Endometrial microvascular endothelial cells (primary cell): Measurements from ENCODE around the gene GAS2. TPM values are rescaled to one million over a fixed set of nuclear protein-coding genes. Genes with fewer than 3 reads are reported as not detected.

Experiments
- in situ Hi-C: cut with HindIII; loops from 2 replicates; pipeline ENCODE4 v1.10.0; 2017; ENCODE audit warnings: low sequenced_read_pairs, low pct_unique_long_range_greater_than_20kb; ENCODE audit errors: inconsistent ontology term
- total RNA-seq: library from RNA; depleted of rRNA; stranded (reverse); fragments of >200 nt; gene quantifications from one replicate; pipeline ENCODE4 v1.2.3, GENCODE V29; 2015; ENCODE audit errors: inconsistent ontology term

GAS2 gene
- total RNA-seq, 1 donor from 2014 or later, result 3.6 TPM

- in situ Hi-C loops, result loop anchor here (25.0 kb wide), 1 partner anchor 437 kb away; the partner anchor contains the start of gene SLC17A6
Measured at GRCh38 chr11:22774716-22775115, 108.3 kb downstream of the GAS2 start.

GRCh38 chr11:22775248-22775647 is 108.8 kb downstream of the GAS2 start:
- in situ Hi-C loops, result loop anchor here (25.0 kb wide), 1 partner anchor 438 kb away; the partner anchor contains the start of gene SLC17A6

GRCh38 chr11:22778642-22779041 is 112.2 kb downstream of the GAS2 start:
- in situ Hi-C loops, result loop anchor here (25.0 kb wide), 1 partner anchor 441 kb away; the partner anchor contains the start of gene SLC17A6

- in situ Hi-C loops, result loop anchor here (25.0 kb wide), 1 partner anchor 443 kb away; the partner anchor contains the start of gene SLC17A6
Measured at GRCh38 chr11:22779850-22780249, 113.4 kb downstream of the GAS2 start.

- in situ Hi-C loops, result loop anchor here (25.0 kb wide), 1 partner anchor 444 kb away; the partner anchor contains the start of gene SLC17A6
Measured at GRCh38 chr11:22780952-22781593, 114.7 kb downstream of the GAS2 start.

GRCh38 chr11:22785251-22785650 is 118.8 kb downstream of the GAS2 start:
- in situ Hi-C loops, result loop anchor here (25.0 kb wide), 1 partner anchor 448 kb away; the partner anchor contains the start of gene SLC17A6

- in situ Hi-C loops, result loop anchor here (25.0 kb wide), 1 partner anchor 449 kb away; the partner anchor contains the start of gene SLC17A6
Measured at GRCh38 chr11:22786475-22786874, 120.1 kb downstream of the GAS2 start.

- in situ Hi-C loops, result loop anchor here (25.0 kb wide), 1 partner anchor 450 kb away; the partner anchor contains the start of gene SLC17A6
Measured at GRCh38 chr11:22787055-22787454, 120.6 kb downstream of the GAS2 start.

- in situ Hi-C loops, result loop anchor here (25.0 kb wide), 1 partner anchor 450 kb away; the partner anchor contains the start of gene SLC17A6
Measured at GRCh38 chr11:22787551-22788162, 121.2 kb downstream of the GAS2 start.

- in situ Hi-C loops, result loop anchor here (25.0 kb wide), 1 partner anchor 455 kb away; the partner anchor contains the start of gene SLC17A6
Measured at GRCh38 chr11:22792497-22792896, 126.1 kb downstream of the GAS2 start.

GRCh38 chr11:22795914-22796313 is 129.5 kb downstream of the GAS2 start:
- in situ Hi-C loops, result loop anchor here (25.0 kb wide), 1 partner anchor 459 kb away; the partner anchor contains the start of gene SLC17A6

- in situ Hi-C loops, result loop anchor here (25.0 kb wide), 1 partner anchor 460 kb away; the partner anchor contains the start of gene SLC17A6
Measured at GRCh38 chr11:22797047-22797446, 130.6 kb downstream of the GAS2 start.

- in situ Hi-C loops, result loop anchor here (25.0 kb wide), 1 partner anchor 462 kb away; the partner anchor contains the start of gene SLC17A6
Measured at GRCh38 chr11:22798901-22799300, 132.5 kb downstream of the GAS2 start.

- in situ Hi-C loops, result no loop called here
Measured at GRCh38 chr11:22800482-22800881, 134.1 kb downstream of the GAS2 start.

GRCh38 chr11:22802861-22803260 is 136.4 kb downstream of the GAS2 start:
- in situ Hi-C loops, result no loop called here

GRCh38 chr11:22807391-22807790 is 141.0 kb downstream of the GAS2 start:
- in situ Hi-C loops, result no loop called here

- in situ Hi-C loops, result no loop called here
Measured at GRCh38 chr11:22807855-22808570, 141.6 kb downstream of the GAS2 start.

GRCh38 chr11:22808571-22809197 is 142.3 kb downstream of the GAS2 start:
- in situ Hi-C loops, result no loop called here

GRCh38 chr11:22809893-22810292 is 143.5 kb downstream of the GAS2 start:
- in situ Hi-C loops, result no loop called here
